G401.6 (cell line): ENCODE measurements around the gene SPRED2.
"Not testable (repeated sequence)": the region's sequence is repeated elsewhere in the genome, so short reads cannot be mapped to it uniquely, and the experiment has no call there.

Source experiments
- FAIRE-seq: peaks from 2 replicates; lab custom pipeline; 2012; peaks lifted over from hg19 to GRCh38; lab: Jason Lieb, UNC

Gene SPRED2

DNA sequence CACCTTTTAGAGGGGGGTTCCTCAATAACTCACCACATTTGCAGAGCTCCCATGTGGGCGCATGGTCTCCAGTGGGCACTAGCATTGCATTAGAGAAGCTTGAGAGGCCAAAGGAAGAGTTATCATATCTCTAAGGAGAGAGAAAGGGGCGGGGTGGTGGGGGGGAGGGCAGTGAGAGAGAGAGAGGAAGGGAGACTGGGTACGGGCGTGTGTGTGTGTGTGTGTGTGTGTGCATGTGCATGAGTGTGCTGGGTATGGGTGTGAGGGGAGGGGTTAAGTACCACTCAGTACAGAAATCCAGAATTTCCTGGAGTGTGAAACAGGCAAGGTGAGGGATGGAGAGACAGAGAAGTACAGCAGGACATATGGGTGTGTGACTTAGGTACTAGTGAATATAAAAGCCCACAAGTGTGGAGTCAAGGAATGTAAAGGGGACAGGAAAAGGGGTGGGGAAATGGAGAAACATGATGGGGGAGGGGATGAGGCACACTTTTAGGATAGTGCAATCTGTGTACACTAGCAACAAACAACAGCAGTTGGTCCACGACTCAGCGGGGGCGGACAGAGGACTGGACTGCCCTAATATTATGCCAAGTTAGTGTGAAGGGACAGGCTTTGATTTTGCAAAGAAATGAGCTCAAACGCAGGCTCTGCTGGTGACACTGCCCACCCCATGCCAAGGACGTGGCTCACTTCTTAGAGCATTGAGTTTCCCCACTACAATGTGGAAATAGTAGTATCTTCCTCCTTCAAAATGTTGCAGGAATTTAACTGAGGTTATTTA is 91.3 kb downstream of the SPRED2 start:
- FAIRE-seq, result no peak

DNA sequence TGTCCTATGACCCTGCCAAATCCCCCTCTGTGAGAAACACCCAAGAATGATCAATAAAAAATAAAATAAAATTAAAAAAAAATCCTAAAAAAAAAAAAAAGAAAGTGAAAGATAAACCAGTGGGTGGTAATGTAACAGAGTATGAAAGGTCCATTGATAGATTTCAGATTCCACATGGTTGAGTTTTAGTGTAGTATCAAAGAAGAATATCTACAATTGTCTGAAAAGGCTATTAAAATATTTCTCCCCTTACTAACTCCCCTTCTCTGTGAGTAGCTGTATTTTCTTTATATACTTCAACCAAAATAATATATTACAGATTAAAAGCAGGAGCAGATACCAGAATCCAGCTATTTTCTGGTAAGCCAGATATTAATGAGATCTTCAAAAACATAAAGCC is 92.8 kb downstream of the SPRED2 start:
- no peak for FAIRE-seq

DNA sequence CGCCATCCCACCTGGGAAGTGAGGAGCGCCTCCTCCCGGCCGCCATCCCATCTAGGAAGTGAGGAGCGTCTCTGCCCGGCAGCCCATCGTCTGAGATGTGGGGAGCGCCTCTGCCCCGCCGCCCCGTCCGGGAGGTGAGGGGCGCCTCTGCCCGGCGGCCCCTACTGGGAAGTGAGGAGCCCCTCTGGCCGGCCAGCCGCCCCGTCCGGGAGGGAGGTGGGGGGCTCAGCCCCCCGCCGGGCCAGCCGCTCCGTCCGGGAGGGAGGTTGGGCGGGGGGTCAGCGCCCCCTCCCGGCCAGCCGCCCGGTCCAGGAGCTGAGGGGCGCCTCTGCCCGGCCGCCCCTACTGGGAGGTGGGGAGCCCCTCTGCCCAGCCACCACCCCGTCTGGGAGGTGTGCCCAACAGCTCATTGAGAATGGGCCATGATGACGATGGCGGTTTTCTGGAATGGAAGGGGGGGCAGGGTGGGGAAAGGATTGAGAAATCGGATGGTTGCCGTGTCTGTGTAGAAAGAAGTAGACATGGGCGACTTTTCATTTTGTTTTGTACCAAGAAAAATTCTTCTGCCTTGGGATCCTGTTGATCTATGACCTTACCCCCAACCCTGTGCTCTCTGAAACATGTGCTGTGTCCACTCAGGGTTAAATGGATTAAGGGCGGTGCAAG is 93.4 kb downstream of the SPRED2 start:
- FAIRE-seq, result not testable (repeated sequence)

DNA sequence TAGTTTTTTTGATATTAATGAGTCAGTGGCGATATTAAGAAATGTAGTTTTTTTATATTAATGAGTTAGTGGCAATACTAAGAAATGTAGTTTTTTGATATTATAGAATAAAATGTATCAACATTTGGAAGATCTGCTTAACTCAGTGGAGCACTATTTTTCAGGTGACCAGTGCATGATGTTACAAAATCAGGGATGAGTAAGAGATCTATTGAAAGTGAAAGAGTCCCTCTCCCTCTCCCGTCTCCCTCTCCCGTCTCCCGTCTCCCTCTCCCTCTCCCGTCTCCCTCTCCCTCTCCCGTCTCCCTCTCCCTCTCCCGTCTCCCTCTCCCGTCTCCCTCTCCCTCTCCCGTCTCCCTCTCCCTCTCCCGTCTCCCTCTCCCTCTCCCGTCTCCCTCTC is 94.5 kb downstream of the SPRED2 start:
- not testable (repeated sequence) for FAIRE-seq

DNA sequence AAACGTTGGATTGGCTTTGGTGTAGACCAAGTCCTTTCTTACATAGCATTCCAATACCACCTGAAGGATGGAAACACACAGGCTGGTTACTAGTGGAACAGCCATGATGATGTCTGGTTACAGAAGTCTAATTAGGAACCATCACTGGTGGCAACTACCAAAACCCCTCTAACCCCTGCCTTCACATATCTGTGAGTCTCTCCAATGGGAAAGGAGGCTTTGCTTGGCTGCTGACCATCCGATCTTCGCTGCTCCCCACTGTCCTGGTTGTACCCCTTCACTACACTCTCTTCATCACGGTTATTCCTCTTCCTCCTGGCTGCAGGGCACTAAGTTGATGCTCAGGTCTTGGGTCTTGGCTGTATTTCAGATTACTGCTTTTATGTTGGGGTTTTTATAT is 97.7 kb downstream of the SPRED2 start:
- no peak for FAIRE-seq

DNA sequence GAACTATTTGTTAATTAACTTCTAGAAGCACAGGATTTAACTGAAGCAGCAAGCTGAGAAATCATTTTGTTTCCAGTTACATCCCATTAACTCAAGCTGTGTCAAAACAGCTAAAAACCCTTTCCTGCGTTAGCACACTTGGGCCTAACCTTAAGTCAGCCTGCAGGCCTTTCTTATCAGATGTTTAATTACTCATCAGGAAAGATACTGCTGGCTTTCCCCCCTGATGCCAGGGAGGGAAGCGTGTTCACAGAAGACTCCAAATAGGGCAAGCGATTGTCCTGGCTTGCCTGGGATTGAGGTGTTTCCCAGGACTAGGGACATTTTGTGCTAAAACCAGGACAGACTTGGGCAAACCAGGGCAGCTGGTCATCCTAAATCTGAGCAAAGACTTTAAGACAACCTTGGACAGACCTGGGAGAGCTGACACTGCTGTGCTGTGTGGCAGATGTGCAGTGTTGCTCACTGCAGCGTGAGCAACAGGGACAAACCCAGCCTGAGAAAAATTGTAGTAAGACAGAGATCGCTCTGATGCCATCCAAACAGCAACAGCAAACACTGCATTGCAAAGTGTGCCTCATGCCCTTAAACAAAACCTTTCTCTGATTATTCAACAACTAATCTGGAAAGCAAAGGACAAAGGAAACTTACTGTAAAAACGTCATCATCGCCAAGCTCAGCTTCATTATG is 100.9 kb downstream of the SPRED2 start:
- no peak for FAIRE-seq

DNA sequence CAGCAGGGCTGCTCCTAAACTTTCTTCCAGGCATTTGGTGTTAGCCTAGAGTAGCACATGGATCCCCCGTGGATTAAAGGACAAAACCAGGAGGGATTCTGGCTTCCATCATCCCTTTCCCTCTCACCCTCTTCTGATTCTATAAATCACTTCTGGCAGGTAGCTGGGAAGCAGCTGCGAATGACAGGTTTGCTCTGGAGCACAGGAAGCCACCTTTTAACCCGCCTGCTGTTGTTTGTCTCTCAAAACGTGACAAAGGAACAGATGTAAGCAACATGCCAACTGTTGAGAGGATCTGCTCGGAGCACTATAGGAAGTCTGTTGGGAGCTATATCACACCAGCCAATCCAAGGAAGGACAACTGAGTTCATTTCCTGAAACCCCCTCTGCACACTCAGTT is 102.9 kb downstream of the SPRED2 start:
- no peak for FAIRE-seq

DNA sequence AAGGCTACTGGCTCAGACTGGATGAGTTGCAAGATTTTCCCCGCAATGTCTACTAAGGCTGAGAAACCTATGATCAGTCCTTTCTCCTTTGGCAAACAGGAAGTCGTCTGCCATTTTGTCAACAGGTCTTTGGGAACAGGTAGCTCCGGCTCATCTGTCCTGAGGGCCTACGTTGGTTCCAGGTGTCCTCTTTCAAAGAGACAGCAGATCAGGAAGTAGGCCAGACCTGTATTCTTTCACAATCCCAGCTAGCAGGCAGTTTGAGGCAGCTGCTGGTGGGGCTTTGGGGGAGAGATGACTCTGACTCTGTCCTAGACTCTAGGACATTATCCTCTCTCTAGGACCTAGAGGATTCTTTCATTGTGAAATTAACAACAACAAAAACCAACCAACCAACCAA is 106.1 kb downstream of the SPRED2 start:
- no peak for FAIRE-seq

DNA sequence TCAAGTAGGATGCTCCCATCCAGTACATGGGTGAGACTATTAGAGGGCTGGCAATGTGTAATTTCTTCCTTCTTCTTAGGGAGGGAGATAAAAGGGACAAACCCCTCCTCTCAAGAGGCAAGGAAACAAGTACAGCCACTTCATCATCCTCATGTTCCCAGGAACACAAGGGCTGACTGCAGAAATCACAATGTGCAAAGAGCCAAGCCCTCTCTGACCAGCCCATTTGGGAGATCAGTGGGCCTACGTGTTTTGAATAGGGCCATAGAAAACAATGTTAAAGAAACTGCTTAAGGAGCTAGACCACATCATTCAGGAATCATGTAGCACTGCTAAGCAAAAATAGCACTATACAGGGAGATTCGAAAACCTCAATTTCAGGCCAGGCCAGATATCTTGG is 107.3 kb downstream of the SPRED2 start:
- no peak for FAIRE-seq

DNA sequence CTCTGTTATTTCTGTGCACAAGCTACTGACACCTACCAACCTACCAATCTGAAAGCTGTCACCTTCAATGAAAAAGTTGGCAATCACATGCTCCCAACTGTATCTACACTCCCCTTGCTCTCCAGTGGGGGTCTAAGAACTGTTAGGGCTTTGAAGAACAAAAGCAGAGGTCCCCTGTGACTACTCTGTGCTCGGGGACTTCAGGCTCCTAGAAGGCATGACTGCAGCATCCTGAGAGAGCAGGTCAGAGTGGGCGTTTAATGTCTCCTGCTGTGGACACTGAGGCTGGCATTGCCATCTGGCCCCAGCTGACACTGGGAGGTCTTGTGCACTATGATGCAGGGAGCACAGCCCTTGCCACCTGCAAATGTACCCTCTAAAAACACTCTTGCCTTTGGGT is 111.5 kb downstream of the SPRED2 start:
- FAIRE-seq, result no peak

DNA sequence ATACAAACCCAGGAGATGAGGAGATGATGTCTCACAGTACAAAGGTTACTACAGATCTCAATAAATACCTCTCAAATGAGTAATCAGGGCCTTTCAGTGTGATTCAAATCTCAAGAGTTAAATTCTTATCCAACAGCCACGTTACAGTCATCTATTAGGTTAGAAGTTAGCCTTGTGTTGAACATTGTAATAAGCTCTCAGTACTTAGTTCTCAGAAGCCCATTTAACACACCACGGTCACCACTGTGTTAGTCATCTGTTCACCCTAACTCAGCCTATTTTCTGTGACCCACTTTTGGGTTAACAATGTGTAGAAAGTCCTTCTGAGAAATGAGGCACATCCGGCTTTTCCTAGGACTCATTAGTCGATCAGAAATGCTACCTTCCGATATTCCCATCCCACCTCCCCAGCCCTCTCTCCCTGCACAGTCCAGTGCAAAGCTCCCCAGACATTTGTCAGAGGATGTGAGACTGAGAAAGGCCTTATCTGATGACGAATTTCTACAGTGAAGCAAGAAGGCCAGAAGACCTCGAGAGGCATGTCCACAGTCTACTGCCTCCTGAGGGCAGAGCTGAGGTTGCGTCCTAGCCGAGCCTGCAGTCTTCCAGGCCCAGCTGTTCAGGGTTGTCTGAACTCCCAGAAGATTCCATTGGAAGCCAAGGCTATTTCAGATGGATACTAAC is 112.2 kb downstream of the SPRED2 start:
- FAIRE-seq, result no peak

DNA sequence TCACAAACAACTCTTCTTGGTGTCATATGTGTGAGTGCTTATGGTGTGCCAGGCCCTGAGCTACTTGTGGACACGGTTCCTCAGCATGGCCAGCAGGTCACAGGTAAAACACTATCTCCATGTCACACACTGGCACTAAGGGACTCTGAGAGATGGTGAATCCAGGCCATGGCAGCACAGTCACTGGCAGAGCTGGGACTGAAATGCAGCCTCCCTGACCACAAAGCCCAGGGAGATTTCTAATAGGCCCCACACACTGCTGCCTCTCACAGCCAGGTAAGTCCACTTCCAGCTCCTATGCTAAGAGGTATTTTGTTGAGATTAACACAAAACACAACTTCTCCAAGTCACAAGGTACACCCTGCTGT is 112.7 kb downstream of the SPRED2 start:
- no peak for FAIRE-seq

DNA sequence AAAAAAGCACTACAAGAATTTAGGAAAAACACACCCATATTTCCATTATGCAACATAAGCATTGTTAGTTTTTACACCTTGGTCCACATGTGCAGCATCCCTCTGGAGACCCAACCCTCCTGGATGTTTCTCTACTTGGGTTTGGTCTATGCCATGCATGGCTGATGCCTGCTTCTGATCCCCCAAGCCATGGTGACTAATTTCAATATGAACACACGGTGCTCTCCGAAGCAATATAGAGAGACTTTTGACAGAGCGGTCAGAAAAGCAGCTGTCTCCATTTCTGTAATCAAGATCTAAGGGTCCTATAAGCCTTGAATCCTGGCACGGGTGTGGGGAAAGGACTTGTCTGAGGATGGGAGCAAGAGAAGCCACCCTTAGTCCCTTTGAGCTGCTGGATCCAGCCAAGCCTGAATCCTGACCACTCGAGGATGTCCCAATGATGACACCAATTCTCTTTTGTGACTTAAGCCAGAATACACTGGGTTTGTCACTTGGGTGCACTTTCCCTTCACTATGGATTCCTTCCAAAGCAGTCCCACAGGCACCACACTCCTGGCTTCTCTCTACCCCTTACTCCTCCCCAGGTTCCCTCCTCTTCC is 113.2 kb downstream of the SPRED2 start:
- no peak for FAIRE-seq

DNA sequence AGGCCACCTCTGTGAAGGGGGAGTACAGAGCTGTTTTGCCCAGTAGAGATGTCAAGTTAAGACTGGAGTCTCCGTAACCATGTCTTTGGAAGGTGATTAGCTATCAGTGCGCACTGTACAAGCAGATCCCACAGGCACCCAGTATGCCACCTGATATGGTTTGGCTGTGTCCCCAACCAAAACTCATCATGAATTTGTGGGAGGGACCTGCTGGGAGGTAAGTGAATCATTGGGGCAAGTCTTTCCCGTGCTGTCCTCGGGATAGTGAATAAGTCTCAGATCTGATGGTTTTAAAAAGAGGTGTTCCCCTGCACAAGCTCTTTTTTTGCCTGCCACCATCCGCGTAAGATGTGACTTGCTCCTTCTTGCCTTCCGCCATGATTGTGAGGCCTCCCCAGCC is 114.6 kb downstream of the SPRED2 start:
- no peak for FAIRE-seq

DNA sequence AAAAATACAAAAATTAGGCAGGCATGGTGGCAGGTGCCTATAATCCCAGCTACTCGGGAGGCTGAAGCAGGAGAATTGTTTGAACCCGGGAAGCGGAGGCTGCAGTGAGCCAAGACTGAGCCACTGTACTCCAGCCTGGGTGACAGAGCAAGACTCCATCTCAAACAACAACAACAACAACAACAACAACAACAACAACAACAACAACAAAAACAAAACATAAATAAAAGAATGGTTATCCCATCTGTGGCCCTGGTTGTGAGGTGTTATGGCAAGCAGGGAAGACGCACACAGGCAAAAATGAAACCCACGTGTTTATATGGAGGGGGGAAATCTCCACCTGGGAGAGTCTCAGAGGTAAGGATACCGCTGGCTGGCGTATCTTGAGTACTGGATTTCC is 115.0 kb downstream of the SPRED2 start:
- not testable (repeated sequence) for FAIRE-seq

DNA sequence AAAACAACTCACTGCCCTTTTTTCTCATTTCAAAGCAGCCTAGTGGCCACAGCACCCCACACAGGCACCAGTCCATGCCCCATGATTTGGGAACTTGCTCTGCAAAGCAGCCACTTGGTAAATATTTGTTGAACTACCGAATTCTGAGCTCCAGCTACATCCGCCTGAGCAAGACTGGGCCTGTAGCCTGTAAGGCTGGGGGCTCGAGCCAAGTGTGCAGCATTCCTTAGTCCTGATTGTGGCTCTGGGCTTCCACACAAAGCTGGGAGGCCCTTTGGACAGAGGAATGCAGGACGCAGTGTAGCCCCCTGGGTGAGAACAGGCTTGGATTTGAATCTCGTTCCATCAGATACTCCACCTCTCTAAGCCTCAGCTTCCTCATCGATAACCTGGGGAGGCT is 116.3 kb downstream of the SPRED2 start:
- FAIRE-seq, result no peak

DNA sequence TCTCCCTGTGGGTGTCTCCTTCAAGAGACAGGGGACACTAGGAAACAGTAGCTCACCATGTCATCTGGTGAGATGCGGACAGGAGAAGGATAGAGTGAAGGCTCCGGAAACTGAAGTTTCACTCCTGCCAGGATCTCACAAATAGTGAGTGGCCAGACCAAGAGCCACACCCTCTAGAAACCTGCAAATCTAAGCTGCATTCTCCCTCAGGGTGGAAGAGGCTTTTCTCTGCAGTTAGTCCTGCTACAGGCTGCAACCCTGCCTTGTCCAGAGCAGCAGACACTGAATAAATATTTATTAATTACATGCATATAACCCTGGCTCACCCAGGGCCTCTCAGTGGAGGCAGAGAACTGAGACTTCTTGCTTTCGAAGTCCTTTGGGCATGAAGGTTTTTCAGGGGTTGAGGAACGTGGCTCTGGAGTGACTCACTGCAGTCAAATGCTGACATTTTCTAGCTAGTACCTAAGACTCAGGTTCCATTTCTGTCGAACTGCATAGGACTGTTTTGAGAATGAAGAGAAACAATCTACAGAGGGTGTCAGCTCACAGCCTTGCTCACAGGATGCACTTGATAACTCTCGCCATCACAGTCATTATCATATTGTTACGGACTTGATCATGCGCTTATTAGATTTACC is 117.5 kb downstream of the SPRED2 start:
- no peak for FAIRE-seq

DNA sequence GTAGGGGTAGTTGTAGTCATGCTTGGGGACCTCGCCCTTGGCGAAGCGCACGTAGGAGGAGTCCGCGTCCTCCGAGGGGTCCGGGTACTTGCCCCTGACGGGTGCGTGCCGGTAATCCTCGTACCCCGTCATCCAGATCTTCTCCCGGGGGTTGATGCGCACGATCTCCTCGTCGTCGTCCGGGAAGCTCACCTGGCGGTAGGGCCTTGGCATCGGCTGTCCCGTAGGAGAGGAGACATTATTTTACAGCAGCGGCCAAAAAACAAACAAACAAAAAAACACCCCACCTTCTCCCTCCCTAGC is 118.5 kb downstream of the SPRED2 start:
- FAIRE-seq, result no peak

DNA sequence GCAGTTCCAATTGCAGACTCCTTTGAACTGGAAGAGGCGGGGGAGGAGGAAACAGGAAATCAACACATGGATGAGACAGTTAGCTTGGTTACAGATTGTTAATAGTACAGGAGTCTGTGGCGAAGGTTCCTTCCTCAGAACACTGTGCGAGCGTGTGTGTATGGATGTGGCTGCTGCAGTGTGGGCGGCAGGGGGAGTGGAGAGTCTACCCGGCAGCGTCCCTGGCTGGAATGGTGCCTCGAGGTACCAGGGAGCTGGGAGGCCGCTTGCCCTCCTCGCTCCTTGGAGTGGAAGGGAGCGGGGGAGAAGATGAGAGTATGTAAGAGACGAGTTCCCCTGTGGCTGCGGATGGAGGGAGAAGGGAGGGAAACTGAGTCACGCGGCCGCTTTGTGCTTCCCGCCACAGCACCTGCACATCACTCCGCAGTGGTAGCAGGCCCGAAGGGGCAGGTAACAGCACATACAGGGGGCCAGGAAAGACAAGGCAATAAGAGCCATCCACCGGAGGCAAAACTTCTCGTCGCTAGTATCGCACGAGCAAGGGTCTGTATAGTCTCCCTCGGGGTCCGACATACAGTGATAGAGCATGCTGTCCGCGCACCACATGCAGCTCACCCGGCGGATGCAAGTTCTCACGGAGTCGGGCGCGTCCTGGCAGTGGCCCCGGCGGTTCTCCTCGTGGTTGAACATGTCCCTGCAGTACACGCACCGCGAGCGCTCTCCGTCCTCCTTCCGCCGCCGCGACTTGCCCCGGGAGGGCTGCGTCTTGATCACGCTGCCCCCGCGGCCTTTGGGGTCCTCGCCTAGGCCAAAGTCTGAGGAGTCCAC is 119.1 kb downstream of the SPRED2 start:
- no peak for FAIRE-seq

DNA sequence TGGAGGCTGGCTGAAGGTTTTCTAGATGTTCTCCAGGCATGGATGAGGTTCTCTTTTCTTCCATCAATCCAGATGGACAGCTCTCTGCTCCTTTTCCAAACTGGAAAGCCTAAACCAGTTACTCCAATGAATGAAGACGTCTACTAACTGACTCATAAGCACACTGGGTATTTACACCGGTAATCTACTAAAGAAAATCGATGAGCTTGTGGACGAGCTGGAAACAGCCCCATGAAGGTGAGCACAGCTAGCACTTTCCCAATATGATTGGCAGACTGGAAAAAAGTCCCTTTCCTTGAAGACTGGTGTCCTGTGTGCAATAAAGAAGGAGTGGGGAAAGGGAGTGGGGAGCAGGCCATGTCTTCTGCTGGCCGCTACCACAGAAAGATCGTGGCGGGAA is 120.8 kb downstream of the SPRED2 start:
- FAIRE-seq, result no peak

DNA sequence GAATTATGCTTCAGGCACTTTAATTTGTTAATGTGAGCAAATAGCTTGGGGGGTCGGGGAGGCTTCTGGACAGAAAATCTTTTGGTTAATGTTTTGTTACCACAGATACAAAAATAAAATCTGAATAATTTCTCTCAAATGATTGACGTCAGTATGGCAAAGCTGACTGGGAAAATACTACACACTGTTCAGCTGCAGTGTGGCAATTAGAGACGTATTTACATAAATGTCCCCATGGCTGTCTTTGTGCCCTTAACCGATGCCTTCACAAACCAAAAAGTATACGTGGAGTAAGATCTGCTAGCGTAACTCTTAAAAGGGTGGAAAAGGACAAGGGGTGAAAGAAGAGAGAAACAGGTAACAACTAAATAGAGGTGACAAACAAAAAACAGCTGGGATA is 121.3 kb downstream of the SPRED2 start:
- no peak for FAIRE-seq
